ENCODE data around the gene DLGAP5.

DLGAP5 gene

GRCh38 chr14:55128386-55129085 is 62.8 kb downstream of the DLGAP5 start:
- DNase-seq: no peak

- DNase-seq: no peak
These were observed 63.9 kb downstream of the DLGAP5 start for GRCh38 chr14:55127460-55127951.

GRCh38 chr14:55126932-55127459 is 64.4 kb downstream of the DLGAP5 start:
- no peak for DNase-seq

GRCh38 chr14:55126034-55126433 is 65.4 kb downstream of the DLGAP5 start:
- DNase-seq: no peak

GRCh38 chr14:55125403-55125802 is 66.0 kb downstream of the DLGAP5 start:
- DNase-seq: no peak

- DNase-seq: no peak
These were observed 66.5 kb downstream of the DLGAP5 start for GRCh38 chr14:55124774-55125386.

GRCh38 chr14:55123852-55124639 is 67.3 kb downstream of the DLGAP5 start:
- DNase-seq: no peak

- no peak for DNase-seq
These were observed 68.3 kb downstream of the DLGAP5 start for GRCh38 chr14:55123101-55123500.

- no peak for DNase-seq
These were observed 68.9 kb downstream of the DLGAP5 start for GRCh38 chr14:55122440-55122986.

- DNase-seq: no peak
These were observed 69.6 kb downstream of the DLGAP5 start for GRCh38 chr14:55121628-55122439.

- no peak for DNase-seq
These were observed 70.6 kb downstream of the DLGAP5 start for GRCh38 chr14:55120571-55121495.

- no peak for DNase-seq
These were observed 72.6 kb downstream of the DLGAP5 start for GRCh38 chr14:55118761-55119160.

GRCh38 chr14:55117803-55118441 is 73.5 kb downstream of the DLGAP5 start:
- no peak for DNase-seq

- no peak for DNase-seq
These were observed 74.9 kb downstream of the DLGAP5 start for GRCh38 chr14:55116246-55117030.

GRCh38 chr14:55115861-55116245 is 75.5 kb downstream of the DLGAP5 start:
- no peak for DNase-seq

GRCh38 chr14:55115460-55115859 is 75.9 kb downstream of the DLGAP5 start:
- no peak for DNase-seq

GRCh38 chr14:55114720-55115119 is 76.7 kb downstream of the DLGAP5 start:
- DNase-seq: no peak

- DNase-seq: no peak
These were observed 80.2 kb downstream of the DLGAP5 start for GRCh38 chr14:55111122-55111708.

GRCh38 chr14:55109836-55110235 is 81.5 kb downstream of the DLGAP5 start:
- DNase-seq: no peak
